ENCODE results near the gene FARP1.

FARP1 gene

GRCh38 chr13:98473135-98473787, 330.4 kb downstream of the FARP1 start:
- no peak for FAIRE-seq

GRCh38 chr13:98473788-98474144, 330.9 kb downstream of the FARP1 start:
- FAIRE-seq = no peak

DNA sequence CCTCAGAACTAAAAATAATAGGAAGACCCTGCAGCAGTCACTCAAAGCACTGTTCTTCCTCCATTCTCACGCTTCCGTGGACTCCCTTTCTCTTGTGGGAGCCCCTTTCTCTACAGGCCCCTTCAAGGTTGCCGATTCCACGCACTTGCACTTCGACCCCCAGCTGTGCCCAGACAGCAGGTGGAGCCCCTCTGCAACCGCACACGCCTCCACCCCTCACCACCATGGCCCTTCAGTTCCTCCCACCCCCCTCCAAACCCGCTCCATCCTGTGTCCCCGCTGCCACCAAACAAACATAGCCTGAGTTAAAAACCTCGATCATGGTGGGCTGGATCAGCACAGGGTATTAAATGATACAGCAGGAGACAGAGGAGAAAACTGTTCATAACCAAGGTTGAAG, 331.4 kb downstream of the FARP1 start:
- no peak for FAIRE-seq

- no peak for FAIRE-seq
Measured at GRCh38 chr13:98474761-98475160, 331.9 kb downstream of the FARP1 start.

DNA sequence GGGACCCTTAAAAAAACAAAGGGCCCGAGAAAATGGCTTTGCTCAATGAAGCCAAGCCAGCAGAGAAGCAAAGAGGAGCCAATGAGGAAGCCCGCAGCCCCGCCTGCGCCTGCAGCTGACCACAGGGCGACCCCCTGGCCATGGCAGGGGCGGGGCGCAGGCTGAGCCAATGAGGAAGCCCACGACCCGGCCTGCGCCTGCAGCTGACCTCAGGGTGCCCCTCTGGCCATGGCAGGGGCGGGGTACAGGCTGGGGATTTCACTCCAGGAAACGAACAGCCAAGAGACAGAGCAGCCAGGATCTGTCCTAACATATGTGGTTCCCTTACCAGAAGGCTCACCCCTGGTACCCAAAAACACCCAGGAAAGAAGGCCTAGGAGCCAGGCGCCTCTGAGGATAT, 332.6 kb downstream of the FARP1 start:
- no peak for FAIRE-seq

DNA sequence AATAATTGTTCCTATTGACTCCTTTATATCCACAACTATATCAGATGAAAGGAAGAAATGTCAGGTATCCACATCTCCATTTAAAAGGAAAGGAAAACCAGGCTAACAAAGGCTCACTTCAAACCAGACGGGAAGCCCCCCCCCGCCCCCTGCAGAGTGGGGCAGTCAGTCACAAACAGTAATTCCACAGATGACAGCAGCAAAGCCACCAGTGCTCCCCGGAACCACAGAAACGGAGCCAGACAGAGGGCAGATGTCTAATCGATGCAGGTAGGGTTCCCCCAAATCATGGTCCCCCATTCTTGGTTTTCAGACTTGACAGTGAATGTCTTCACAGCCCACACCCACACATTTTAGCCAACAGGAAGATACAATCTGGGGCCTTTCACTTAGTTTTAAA, 333.2 kb downstream of the FARP1 start:
- no peak for FAIRE-seq

GRCh38 chr13:98476538-98476966, 333.7 kb downstream of the FARP1 start:
- FAIRE-seq = no peak

- no peak for FAIRE-seq
Measured at GRCh38 chr13:98478189-98479129, 335.6 kb downstream of the FARP1 start.

- FAIRE-seq = no peak
Measured at GRCh38 chr13:98479496-98480003, 336.7 kb downstream of the FARP1 start.

DNA sequence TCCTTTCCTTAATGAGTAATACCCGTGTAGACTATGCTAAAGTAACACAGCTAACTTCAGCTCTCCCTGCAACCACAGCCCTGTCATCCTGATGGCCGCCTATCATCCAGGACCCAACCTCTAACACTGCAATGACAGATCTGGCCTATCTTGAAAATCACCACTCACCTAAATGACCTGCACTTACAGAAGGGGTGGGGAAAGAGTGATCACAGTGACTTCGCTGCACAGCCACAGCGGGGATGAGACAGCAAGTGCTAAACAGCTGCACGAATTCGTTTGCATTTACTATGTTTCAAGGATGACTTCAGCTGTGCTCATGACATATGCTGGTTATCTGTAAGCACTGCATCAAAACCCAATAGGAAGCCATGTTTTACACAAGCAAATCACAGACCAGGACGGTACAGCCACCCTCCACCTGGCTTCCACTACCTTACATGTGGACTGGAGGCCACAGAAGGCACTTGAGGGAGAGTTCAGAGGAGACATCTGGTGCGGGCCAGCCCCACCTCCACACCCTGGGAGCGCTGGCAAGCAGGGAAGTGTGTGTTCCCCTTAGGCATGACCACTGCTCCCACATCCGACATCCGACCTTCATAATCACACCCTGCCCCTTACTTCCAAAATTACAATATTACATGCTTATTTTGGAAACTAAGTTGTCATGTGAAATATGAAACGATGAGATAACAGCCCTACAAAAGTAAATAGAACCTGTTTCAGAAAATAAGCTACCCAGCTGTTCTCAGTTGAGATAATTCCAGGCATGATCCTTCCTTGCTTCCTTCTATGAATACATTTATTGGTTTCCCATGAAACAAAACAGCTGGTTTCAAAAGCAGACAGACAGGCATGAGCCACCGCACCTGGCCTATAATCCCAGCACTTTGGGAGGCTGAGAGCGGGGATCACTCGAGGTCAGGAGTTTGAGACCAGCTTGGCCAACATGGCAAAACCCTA, 338.3 kb downstream of the FARP1 start:
- no peak for FAIRE-seq

DNA sequence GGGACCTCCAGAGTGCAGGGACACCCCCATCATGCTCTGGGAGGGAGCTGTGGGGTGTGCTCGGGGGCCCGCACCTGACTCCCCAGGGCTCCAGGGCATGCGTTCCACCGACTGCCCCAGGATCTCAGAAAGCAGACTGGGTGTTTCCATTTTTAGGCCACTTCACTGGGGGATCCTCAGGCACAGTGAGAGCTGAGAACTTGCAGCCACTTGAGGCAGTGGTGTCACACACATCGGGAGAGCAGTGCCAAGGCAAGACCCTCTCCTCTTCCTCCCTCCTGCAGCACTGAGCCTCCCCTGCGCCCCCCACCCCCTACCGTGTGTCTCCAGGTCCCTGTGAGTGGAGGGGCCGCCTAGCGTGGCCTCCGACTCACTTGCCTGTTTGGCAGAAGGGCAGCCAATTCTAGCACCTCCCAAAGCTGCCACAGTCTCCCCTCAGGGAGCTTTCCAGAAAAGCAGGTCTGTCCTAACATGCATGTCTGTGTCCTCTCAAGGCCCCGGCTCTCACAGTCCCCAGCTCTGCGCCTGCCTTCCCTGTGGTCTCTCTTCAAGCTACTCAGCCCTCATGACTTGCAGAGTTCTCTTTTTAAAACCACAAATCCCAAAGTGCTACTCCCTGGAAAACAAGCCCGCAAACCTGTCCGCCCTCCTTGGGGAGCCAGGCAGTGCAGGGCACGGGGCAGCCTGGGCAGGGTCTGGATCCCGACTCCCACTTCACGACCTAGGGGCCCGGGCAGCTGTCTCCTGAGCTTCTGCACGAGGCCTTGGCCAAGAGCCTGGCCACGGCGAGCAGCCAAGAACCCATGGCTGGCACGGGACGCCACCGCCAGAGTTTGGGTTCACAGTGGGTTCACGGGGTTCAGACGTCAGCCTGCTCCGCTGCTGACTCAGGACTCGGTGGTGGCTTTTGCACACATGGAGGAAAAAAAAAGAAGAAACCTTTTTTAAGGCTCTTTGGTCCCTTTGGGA, 339.9 kb downstream of the FARP1 start:
- no peak for FAIRE-seq

GRCh38 chr13:98483601-98484288, 340.9 kb downstream of the FARP1 start:
- FAIRE-seq = no peak

- no peak for FAIRE-seq
Measured at GRCh38 chr13:98484289-98485219, 341.7 kb downstream of the FARP1 start.

- FAIRE-seq = no peak
Measured at GRCh38 chr13:98485561-98485960, 342.7 kb downstream of the FARP1 start.

DNA sequence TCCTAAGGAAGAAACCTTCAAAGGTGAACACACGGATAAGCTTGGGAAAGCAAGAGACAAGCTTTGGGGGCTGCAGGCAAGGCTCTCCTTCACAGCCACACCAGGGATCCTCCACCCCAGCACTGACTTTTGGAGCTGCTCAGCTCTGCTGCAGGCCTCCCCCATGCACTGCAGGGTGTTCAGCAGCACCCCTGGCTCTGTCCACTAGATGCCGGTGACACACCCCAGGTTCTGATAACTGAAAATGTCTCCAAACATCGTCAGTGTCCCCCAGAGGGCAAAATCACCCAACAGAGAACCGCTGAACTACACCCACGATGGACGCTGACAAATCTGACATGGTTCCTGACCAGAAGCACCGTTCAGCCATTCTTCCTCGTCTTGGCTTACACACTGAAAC, 343.5 kb downstream of the FARP1 start:
- no peak for FAIRE-seq

DNA sequence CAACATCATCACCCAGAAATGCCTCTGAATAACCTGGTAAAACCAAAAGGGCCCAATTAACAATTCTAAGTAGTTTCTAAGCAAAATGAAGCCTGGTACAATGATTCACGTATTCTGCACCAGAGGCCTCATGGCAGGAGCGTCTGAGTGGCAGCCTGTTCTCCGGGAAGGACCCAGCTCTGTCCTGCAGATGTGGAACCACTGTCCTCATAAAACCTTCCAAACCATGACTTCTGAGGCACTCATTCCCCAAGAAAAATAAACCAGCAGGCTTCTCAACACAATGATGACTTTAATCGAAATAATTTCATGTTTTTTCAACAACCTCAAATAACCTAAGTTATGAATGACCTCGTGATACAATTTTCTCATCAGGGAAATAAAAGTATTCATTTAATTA, 344.1 kb downstream of the FARP1 start:
- no peak for FAIRE-seq

GRCh38 chr13:98487522-98487921, 344.6 kb downstream of the FARP1 start:
- no peak for FAIRE-seq

DNA sequence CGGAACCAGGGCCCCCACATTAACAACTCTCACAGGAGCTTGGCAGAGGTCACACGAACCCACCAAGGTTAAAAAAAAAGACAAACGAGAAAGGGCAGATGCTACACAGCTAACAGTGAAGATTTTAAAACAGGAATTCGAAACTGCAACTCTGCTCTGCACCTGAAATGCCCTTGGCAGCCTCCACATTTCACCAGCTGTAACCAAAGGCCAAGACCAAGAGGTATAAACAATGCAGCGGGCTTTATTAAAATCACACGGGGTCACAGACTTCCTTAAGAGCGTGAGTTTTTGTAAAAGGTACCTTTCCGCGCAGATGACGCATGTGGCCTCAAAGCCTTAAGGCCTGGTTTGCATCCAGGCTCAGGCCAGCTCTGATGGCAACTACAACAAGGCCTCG, 345.8 kb downstream of the FARP1 start:
- FAIRE-seq = no peak

- no peak for FAIRE-seq
Measured at GRCh38 chr13:98489446-98490194, 346.7 kb downstream of the FARP1 start.
